ENCODE data around the gene B3GALT5.

Gene B3GALT5

GRCh38 chr21:39632796-39633442, 20.2 kb downstream of the B3GALT5 start:
- peaks cover 5% of the 10 kb centered on the region; the same call in 1 of the 2 replicates for H3K36me3 ChIP-seq (ENCODE audit: insufficient read depth, low read depth, low read length)
- H3K27ac ChIP-seq (ENCODE audit: low read length) = no peak overlapping the region
- no peak overlapping the region for H3K4me3 ChIP-seq (ENCODE audit: low read length)
- peaks cover 26% of the 10 kb centered on the region for H3K4me1 ChIP-seq (ENCODE audit: insufficient read depth, low read length)
- no peaks in the 10 kb centered on the region for H3K27me3 ChIP-seq (ENCODE audit: insufficient read depth, low read length)
- H3K9ac ChIP-seq (ENCODE audit: low read depth, low read length) = no peak overlapping the region
- no peaks in the 10 kb centered on the region for H3K9me3 ChIP-seq (ENCODE audit: insufficient read depth, low read depth, low read length)

- H3K4me1 ChIP-seq (ENCODE audit: insufficient read depth, low read length) = peaks cover 32% of the 10 kb centered on the region
- no peak overlapping the region for H3K9ac ChIP-seq (ENCODE audit: low read depth, low read length)
- no peaks in the 10 kb centered on the region for H3K36me3 ChIP-seq (ENCODE audit: insufficient read depth, low read depth, low read length)
- no peaks in the 10 kb centered on the region for H3K27me3 ChIP-seq (ENCODE audit: insufficient read depth, low read length)
- no peak overlapping the region for H3K27ac ChIP-seq (ENCODE audit: low read length)
- H3K4me3 ChIP-seq (ENCODE audit: low read length) = no peak overlapping the region
- H3K9me3 ChIP-seq (ENCODE audit: insufficient read depth, low read depth, low read length) = no peaks in the 10 kb centered on the region
These were observed 21.0 kb downstream of the B3GALT5 start for GRCh38 chr21:39633770-39634181.

GRCh38 chr21:39634507-39634906, 21.8 kb downstream of the B3GALT5 start:
- Histone ChIP-seq H3K27me3 (ENCODE audit: insufficient read depth, low read length) (no peaks in the 10 kb centered on the region), H3K9ac (ENCODE audit: low read depth, low read length) (no peak overlapping the region), H3K9me3 (ENCODE audit: insufficient read depth, low read depth, low read length) (no peaks in the 10 kb centered on the region), H3K4me3 (ENCODE audit: low read length) (no peak overlapping the region), H3K27ac (ENCODE audit: low read length) (no peak overlapping the region), H3K4me1 (ENCODE audit: insufficient read depth, low read length) (peaks cover 32% of the 10 kb centered on the region), H3K36me3 (ENCODE audit: insufficient read depth, low read depth, low read length) (no peaks in the 10 kb centered on the region)

GRCh38 chr21:39637197-39637970, 24.6 kb downstream of the B3GALT5 start:
- peaks cover 45% of the 10 kb centered on the region for H3K4me1 ChIP-seq (ENCODE audit: insufficient read depth, low read length)
- no peaks in the 10 kb centered on the region for H3K9me3 ChIP-seq (ENCODE audit: insufficient read depth, low read depth, low read length)
- no peak overlapping the region for H3K4me3 ChIP-seq (ENCODE audit: low read length)
- H3K36me3 ChIP-seq (ENCODE audit: insufficient read depth, low read depth, low read length) = no peaks in the 10 kb centered on the region
- no peaks in the 10 kb centered on the region for H3K27me3 ChIP-seq (ENCODE audit: insufficient read depth, low read length)
- H3K9ac ChIP-seq (ENCODE audit: low read depth, low read length) = peak overlapping the region; percentile 20; the same call in 1 of the 2 replicates
- peak overlapping the region; percentile 69 for H3K27ac ChIP-seq (ENCODE audit: low read length)

GRCh38 chr21:39637971-39638240, 25.2 kb downstream of the B3GALT5 start:
- Histone ChIP-seq H3K27ac (ENCODE audit: low read length) (no peak overlapping the region), H3K9ac (ENCODE audit: low read depth, low read length) (no peak overlapping the region; the same call in 1 of the 2 replicates), H3K4me3 (ENCODE audit: low read length) (no peak overlapping the region), H3K36me3 (ENCODE audit: insufficient read depth, low read depth, low read length) (no peaks in the 10 kb centered on the region), H3K4me1 (ENCODE audit: insufficient read depth, low read length) (peaks cover 44% of the 10 kb centered on the region), H3K27me3 (ENCODE audit: insufficient read depth, low read length) (no peaks in the 10 kb centered on the region), H3K9me3 (ENCODE audit: insufficient read depth, low read depth, low read length) (no peaks in the 10 kb centered on the region)

GRCh38 chr21:39638281-39638680, 25.5 kb downstream of the B3GALT5 start:
- peaks cover 44% of the 10 kb centered on the region for H3K4me1 ChIP-seq (ENCODE audit: insufficient read depth, low read length)
- no peaks in the 10 kb centered on the region for H3K36me3 ChIP-seq (ENCODE audit: insufficient read depth, low read depth, low read length)
- no peaks in the 10 kb centered on the region for H3K27me3 ChIP-seq (ENCODE audit: insufficient read depth, low read length)
- no peak overlapping the region for H3K27ac ChIP-seq (ENCODE audit: low read length)
- H3K9ac ChIP-seq (ENCODE audit: low read depth, low read length) = no peak overlapping the region
- no peak overlapping the region for H3K4me3 ChIP-seq (ENCODE audit: low read length)
- no peaks in the 10 kb centered on the region for H3K9me3 ChIP-seq (ENCODE audit: insufficient read depth, low read depth, low read length)

- H3K4me3 ChIP-seq (ENCODE audit: low read length) = no peak overlapping the region
- no peak overlapping the region for H3K27ac ChIP-seq (ENCODE audit: low read length)
- H3K4me1 ChIP-seq (ENCODE audit: insufficient read depth, low read length) = peaks cover 57% of the 10 kb centered on the region
- no peaks in the 10 kb centered on the region for H3K27me3 ChIP-seq (ENCODE audit: insufficient read depth, low read length)
- no peaks in the 10 kb centered on the region for H3K9me3 ChIP-seq (ENCODE audit: insufficient read depth, low read depth, low read length)
- H3K36me3 ChIP-seq (ENCODE audit: insufficient read depth, low read depth, low read length) = no peaks in the 10 kb centered on the region
- no peak overlapping the region for H3K9ac ChIP-seq (ENCODE audit: low read depth, low read length)
These were observed 28.0 kb downstream of the B3GALT5 start for GRCh38 chr21:39640754-39641153.

- Histone ChIP-seq H3K27me3 (ENCODE audit: insufficient read depth, low read length) (no peaks in the 10 kb centered on the region), H3K4me1 (ENCODE audit: insufficient read depth, low read length) (peaks cover 45% of the 10 kb centered on the region)
These were observed 29.2 kb downstream of the B3GALT5 start for GRCh38 chr21:39641827-39642450.

GRCh38 chr21:39644062-39644560, 31.4 kb downstream of the B3GALT5 start:
- Histone ChIP-seq H3K9me3 (ENCODE audit: insufficient read depth, low read depth, low read length) (no peaks in the 10 kb centered on the region), H3K36me3 (ENCODE audit: insufficient read depth, low read depth, low read length) (peaks cover 32% of the 10 kb centered on the region), H3K27ac (ENCODE audit: low read length) (no peak overlapping the region), H3K27me3 (ENCODE audit: insufficient read depth, low read length) (no peaks in the 10 kb centered on the region), H3K4me1 (ENCODE audit: insufficient read depth, low read length) (peaks cover 30% of the 10 kb centered on the region), H3K9ac (ENCODE audit: low read depth, low read length) (no peak overlapping the region), H3K4me3 (ENCODE audit: low read length) (no peak overlapping the region)

More at GRCh38 chr21:39641827-39642450, 29.2 kb downstream of the B3GALT5 start:
- H3K27ac ChIP-seq (ENCODE audit: low read length) = no peak overlapping the region
- peak overlapping the region; percentile 52 for H3K4me3 ChIP-seq (ENCODE audit: low read length)
- H3K36me3 ChIP-seq (ENCODE audit: insufficient read depth, low read depth, low read length) = peaks cover 11% of the 10 kb centered on the region
- peak overlapping the region; percentile 2; the same call in 1 of the 2 replicates for H3K9ac ChIP-seq (ENCODE audit: low read depth, low read length)
- H3K9me3 ChIP-seq (ENCODE audit: insufficient read depth, low read depth, low read length) = no peaks in the 10 kb centered on the region

- no peak overlapping the region for H3K27ac ChIP-seq (ENCODE audit: low read length)
- no peaks in the 10 kb centered on the region for H3K9me3 ChIP-seq (ENCODE audit: insufficient read depth, low read depth, low read length)
- H3K27me3 ChIP-seq (ENCODE audit: insufficient read depth, low read length) = no peaks in the 10 kb centered on the region
- no peak overlapping the region for H3K9ac ChIP-seq (ENCODE audit: low read depth, low read length)
- peaks cover 30% of the 10 kb centered on the region for H3K4me1 ChIP-seq (ENCODE audit: insufficient read depth, low read length)
- H3K36me3 ChIP-seq (ENCODE audit: insufficient read depth, low read depth, low read length) = peaks cover 32% of the 10 kb centered on the region
- no peak overlapping the region for H3K4me3 ChIP-seq (ENCODE audit: low read length)
These were observed 32.6 kb downstream of the B3GALT5 start for GRCh38 chr21:39645331-39645730.

GRCh38 chr21:39647476-39647875, 34.7 kb downstream of the B3GALT5 start:
- Histone ChIP-seq H3K36me3 (ENCODE audit: insufficient read depth, low read depth, low read length) (peaks cover 49% of the 10 kb centered on the region), H3K4me1 (ENCODE audit: insufficient read depth, low read length) (peaks cover 14% of the 10 kb centered on the region), H3K27ac (ENCODE audit: low read length) (no peak overlapping the region), H3K9me3 (ENCODE audit: insufficient read depth, low read depth, low read length) (no peaks in the 10 kb centered on the region), H3K27me3 (ENCODE audit: insufficient read depth, low read length) (no peaks in the 10 kb centered on the region), H3K9ac (ENCODE audit: low read depth, low read length) (no peak overlapping the region), H3K4me3 (ENCODE audit: low read length) (no peak overlapping the region)

Measured in iPS-20b (cell line).